NB4 (cell line): ENCODE data around the gene PRSS57.

Source experiments
- MYC ChIP-seq: IDR thresholded peaks from 2 replicates; pipeline ENCODE4 v1.6.1; 2011; ENCODE audit warnings: low read depth, low read length
- POLR2A ChIP-seq: IDR thresholded peaks from 2 replicates; pipeline ENCODE4 v1.6.1; 2011; ENCODE audit warnings: mild to moderate bottlenecking; ENCODE audit not compliant: insufficient read length; ENCODE audit errors: extremely low read depth
- TF ChIP-seq, protein P1 (sequence below): IDR thresholded peaks from one replicate; pipeline ENCODE4 v1.5.1; 2012; ENCODE audit warnings: low read depth, low read length

DNA sequence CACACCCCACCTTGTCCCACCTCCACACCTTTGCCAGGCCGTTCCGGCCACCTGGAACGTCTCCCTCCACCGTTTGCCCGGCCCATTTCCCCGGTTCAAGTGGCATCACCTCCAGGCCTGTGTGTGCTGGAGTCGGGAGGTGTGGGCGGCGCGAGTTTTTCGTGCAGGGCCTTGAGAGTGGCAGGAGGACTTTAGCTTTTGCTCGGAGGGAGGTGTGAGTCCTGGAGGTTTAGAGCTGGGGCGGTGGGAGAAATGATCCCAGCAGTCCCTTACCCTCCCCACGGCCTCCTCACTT lies 9.1 kb upstream of the PRSS57 start:
- TF ChIP-seq MYC (no peak), POLR2A (no peak)
- TF ChIP-seq, protein P1, sequence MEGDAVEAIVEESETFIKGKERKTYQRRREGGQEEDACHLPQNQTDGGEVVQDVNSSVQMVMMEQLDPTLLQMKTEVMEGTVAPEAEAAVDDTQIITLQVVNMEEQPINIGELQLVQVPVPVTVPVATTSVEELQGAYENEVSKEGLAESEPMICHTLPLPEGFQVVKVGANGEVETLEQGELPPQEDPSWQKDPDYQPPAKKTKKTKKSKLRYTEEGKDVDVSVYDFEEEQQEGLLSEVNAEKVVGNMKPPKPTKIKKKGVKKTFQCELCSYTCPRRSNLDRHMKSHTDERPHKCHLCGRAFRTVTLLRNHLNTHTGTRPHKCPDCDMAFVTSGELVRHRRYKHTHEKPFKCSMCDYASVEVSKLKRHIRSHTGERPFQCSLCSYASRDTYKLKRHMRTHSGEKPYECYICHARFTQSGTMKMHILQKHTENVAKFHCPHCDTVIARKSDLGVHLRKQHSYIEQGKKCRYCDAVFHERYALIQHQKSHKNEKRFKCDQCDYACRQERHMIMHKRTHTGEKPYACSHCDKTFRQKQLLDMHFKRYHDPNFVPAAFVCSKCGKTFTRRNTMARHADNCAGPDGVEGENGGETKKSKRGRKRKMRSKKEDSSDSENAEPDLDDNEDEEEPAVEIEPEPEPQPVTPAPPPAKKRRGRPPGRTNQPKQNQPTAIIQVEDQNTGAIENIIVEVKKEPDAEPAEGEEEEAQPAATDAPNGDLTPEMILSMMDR, result no peak
